Vagina (tissue), 2 donors: Measurements from ENCODE around the gene LIMS4.
"Not testable (repeated sequence)": the region's sequence is repeated elsewhere in the genome, so short reads cannot be mapped to it uniquely, and the experiment has no call there.

Source experiments
- POLR2A ChIP-seq, 2 donors: fragments of 450-650 bp; IDR thresholded peaks; one replicate each; pipeline ENCODE4 v1.6.1; 2017; ENCODE audit warnings: antibody characterized with exemption in 2 of 2, mild to moderate bottlenecking in 2 of 2, moderate library complexity in 2 of 2
- POLR2AphosphoS5 ChIP-seq, 2 donors: sonication (generic); formaldehyde crosslinking; IDR thresholded peaks; one replicate each; pipeline ENCODE4 v1.9.0; 2017; ENCODE audit warnings: antibody characterized with exemption in 2 of 2, mild to moderate bottlenecking in 2 of 2, low read depth in 1 of 2; ENCODE audit not compliant: insufficient read depth in 1 of 2
- TF ChIP-seq, protein P1 (sequence below), 3 experiments: fragments of 450-650 bp in 2 of 3; fragments of 200-600 bp in 1 of 3; sonication (generic) in 1 of 3; IDR thresholded peaks; one replicate each; pipeline ENCODE4 v1.5.1; 2017 to 2019; ENCODE audit warnings: antibody characterized with exemption in 3 of 3, mild to moderate bottlenecking in 2 of 3, moderate library complexity in 2 of 3

DNA sequence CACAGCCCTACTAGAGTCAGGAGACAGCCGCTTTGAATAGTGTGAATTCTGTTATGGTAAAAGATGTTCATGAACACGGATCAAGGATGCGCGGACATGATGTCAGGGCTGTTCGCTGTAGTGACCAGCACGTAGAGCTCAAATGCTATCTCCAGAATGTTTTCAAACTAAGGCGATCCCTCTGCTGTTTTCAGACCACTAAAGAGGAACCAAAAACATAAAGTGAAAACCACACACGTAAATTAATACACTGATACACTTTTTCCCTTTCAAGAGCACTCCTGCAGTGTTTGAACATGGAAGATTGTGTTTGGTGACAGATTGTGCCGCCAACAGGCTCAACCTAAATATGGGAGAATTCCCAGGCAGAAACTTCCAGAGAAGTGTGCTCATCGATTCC lies 73.2 kb downstream of the LIMS4 start:
- TF ChIP-seq, protein P1, sequence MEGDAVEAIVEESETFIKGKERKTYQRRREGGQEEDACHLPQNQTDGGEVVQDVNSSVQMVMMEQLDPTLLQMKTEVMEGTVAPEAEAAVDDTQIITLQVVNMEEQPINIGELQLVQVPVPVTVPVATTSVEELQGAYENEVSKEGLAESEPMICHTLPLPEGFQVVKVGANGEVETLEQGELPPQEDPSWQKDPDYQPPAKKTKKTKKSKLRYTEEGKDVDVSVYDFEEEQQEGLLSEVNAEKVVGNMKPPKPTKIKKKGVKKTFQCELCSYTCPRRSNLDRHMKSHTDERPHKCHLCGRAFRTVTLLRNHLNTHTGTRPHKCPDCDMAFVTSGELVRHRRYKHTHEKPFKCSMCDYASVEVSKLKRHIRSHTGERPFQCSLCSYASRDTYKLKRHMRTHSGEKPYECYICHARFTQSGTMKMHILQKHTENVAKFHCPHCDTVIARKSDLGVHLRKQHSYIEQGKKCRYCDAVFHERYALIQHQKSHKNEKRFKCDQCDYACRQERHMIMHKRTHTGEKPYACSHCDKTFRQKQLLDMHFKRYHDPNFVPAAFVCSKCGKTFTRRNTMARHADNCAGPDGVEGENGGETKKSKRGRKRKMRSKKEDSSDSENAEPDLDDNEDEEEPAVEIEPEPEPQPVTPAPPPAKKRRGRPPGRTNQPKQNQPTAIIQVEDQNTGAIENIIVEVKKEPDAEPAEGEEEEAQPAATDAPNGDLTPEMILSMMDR (IDR thresholded peaks at IDR 0.05): not testable (repeated sequence)
- not testable (repeated sequence) for TF ChIP-seq POLR2A (IDR thresholded peaks at IDR 0.05); POLR2AphosphoS5 (IDR thresholded peaks at IDR 0.05; ENCODE audit: insufficient read depth in 1 of 2, low read depth in 1 of 2)
